Measurements from ENCODE around the gene SBNO2. TPM values are rescaled to one million over a fixed set of nuclear protein-coding genes. Genes with fewer than 3 reads are reported as not detected.

The SBNO2 gene
- total RNA-seq, 2 donors from 2014 or later, result 204 to 205 TPM

DNA sequence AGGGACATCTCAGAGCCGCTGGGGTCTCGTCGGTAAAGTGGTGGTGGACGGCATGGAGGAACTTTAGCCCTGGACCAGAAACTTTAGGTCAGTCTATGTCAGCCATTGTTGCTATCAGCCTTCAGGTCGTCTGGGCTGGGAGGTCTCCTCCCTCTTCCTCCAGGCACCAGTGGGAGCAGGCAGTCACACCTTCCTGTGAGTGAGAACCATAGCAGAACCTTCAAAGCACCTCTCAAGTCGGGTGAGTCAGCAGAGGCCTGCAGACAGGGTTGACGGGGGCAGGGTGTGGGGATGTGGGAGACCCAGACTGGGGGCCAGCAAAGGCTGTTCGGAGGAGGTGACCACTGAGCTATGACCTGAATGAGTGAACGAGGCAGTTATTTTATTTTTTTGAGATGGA lies 15.4 kb upstream of the SBNO2 start:
- DNase-seq (ENCODE audit: low spot score) (peak; percentile 79), ATAC-seq (peak; percentile 90 to 92)
- Mint-ChIP-seq H3K4me1 (ENCODE audit: low read depth in 2 of 2) (peaks cover 12 to 14% of the 10 kb centered on the region in 2 donors), H3K9me3 (no peaks in the 10 kb centered on the region), H3K27ac (peak overlapping the region; percentile 64 to 88), H3K36me3 (no peaks in the 10 kb centered on the region), H3K4me3 (peak overlapping the region; percentile 15), H3K27me3 (no peaks in the 10 kb centered on the region)

DNA sequence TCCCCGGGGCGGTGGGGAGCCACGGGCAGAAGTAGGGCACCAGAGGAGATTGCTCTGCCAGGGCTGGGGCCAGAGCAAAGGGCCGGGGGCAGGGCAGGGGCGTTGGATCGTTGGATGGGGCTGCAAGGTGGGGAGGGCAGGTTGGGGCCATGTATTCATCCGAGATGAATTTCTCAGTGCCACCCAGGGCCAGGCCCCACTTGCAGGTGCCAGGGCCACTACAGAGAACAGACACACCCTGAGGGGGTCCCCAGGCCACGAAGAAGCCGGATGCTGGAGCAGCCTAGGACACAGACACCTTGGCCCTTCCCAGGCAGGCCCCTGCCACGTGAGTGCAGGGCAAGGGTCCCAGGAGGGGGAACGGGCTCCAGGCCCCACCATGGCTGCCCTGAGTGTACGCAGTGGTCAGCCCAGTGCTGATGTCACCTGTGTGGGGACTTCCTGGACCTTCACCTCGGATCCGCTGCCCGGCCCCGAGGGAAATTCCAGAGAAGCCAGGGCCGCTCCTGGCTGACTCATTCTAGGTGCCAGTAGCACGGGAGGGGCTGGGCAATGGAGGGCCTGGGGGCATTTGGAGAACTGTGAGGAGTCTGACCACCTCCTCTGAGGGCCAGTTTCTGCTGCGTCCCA lies 9.6 kb upstream of the SBNO2 start:
- Mint-ChIP-seq H3K27ac (no peak overlapping the region), H3K4me3 (no peak overlapping the region)
- ATAC-seq, result no peak

DNA sequence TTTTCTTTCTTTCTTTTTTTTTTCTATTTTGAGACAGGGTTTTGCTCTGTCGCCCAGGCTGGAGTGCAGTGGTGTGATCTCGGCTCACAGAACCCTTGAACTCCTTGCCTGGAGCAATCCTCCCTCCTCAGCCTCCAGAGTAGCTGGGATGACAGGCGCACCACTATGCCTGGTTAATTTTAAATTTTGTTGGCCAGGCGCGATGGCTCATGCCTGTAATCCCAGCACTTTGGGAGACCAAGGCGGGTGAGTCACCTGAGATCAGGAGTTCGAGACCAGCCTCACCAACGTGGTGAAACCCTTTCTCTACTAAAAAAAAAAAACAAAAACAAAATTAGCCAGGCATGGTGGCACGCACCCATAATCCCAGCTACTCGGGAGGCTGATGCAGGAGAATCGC lies 8.7 kb upstream of the SBNO2 start:
- DNase-seq (ENCODE audit: low spot score) (no peak), ATAC-seq (no peak)
- H3K9me3 Mint-ChIP-seq, result no peaks in the 10 kb centered on the region
- H3K27ac Mint-ChIP-seq, result no peak overlapping the region
- peaks cover 9 to 12% of the 10 kb centered on the region in 2 donors for H3K4me1 Mint-ChIP-seq (ENCODE audit: low read depth in 2 of 2)
- H3K27me3 Mint-ChIP-seq, result peaks cover 12 to 17% of the 10 kb centered on the region in 2 donors
- H3K4me3 Mint-ChIP-seq, result no peak overlapping the region
- H3K36me3 Mint-ChIP-seq, result no peaks in the 10 kb centered on the region

More for the DNA sequence above, 9.6 kb upstream of the SBNO2 start:
- Mint-ChIP-seq H3K27me3 (peaks cover 12 to 17% of the 10 kb centered on the region in 2 donors), H3K4me1 (ENCODE audit: low read depth in 2 of 2) (peaks cover 9 to 12% of the 10 kb centered on the region in 2 donors), H3K9me3 (no peaks in the 10 kb centered on the region), H3K36me3 (no peaks in the 10 kb centered on the region)
- no peak for DNase-seq (ENCODE audit: low spot score)

DNA sequence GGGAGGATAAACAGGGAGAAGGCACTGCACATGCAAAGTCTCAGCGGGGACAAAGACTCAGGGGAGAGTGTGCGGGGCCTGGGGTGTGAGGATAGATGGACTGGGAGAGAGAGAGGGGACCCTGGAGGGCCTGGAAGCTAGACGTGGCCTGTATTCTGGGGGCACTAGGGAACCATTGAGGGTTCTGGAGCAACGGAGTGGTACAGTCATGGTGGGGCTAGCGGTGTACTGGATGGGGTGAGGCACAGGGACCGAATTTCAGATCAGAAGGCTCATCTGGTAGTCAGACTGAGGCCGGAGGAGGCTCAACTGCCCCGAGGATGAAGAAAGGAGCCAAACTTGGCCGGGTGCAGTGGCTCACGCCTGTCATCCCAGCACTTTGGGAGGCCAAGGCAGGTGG lies 8.0 kb upstream of the SBNO2 start:
- Mint-ChIP-seq H3K4me1 (ENCODE audit: low read depth in 2 of 2) (peaks cover 9 to 12% of the 10 kb centered on the region in 2 donors), H3K9me3 (no peaks in the 10 kb centered on the region), H3K36me3 (no peaks in the 10 kb centered on the region), H3K4me3 (no peak overlapping the region), H3K27ac (peak overlapping the region in 1 of 2 donors; percentile 20), H3K27me3 (peaks cover 12 to 17% of the 10 kb centered on the region in 2 donors)
- DNase-seq (ENCODE audit: low spot score) (no peak), ATAC-seq (no peak)

DNA sequence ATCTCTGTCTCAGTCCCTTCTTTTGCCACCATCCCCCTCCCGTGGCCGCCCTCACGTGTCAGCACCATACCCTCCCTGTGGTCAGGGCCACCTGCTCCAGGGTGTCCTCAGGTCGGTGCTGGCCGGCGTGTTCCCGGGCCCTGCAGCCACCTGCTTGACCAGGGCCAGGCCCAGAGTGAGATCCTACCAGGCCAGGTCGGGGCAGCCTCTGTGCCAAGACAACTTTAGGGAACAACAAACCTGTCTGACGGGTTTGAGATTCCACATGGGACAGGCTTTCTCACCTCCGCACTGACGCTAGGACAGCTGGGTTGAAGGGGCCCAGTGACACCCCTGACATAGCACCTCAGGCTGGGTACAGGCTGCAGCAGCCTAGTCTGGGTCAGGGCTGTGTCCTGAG lies 7.5 kb upstream of the SBNO2 start:
- Mint-ChIP-seq H3K27me3 (peaks cover 12 to 17% of the 10 kb centered on the region in 2 donors), H3K4me3 (no peak overlapping the region), H3K27ac (peak overlapping the region; percentile 0 to 20), H3K36me3 (no peaks in the 10 kb centered on the region), H3K4me1 (ENCODE audit: low read depth in 2 of 2) (peaks cover 9 to 12% of the 10 kb centered on the region in 2 donors), H3K9me3 (no peaks in the 10 kb centered on the region)
- no peak for DNase-seq (ENCODE audit: low spot score)
- peak in 1 of 2 donors; percentile 28 for ATAC-seq

DNA sequence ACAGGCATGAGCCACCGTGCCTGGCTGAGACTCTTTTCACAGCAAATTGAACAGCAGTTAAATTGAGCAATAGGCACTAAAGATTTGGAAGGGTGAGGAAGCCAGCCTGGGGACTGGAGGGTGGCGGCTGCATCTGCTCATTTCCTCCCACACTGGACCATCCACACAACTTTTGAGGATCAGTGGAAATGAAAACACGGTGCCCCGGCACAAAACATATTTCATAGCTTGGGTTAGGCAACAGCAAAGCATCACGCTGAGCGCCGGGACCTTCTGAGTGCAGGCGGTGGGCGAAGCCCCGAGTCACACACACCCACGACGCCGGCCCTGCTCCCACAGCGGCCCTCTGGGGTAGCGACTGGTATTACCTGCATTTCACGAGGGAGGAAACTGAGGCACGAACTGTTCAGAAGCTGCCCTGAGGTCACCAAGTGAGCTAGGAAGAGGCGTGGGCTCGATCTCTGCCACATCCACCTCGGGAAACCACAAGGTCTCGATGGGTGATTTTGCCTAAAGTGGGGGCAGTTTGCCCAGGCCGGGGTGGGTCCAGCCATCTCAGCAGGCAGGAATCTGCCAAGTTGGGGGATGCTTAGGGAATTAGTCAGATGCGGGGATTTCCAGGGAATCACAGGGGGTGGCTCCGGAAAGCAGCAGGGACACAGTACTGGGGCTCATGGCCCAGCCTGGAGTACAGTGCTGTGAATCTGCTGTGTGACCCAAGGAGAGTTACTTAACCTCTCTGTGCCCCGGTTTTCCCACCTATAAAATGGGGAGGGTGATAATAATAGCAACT lies 3.5 kb upstream of the SBNO2 start:
- H3K27ac Mint-ChIP-seq, result no peak overlapping the region
- peaks cover 12 to 20% of the 10 kb centered on the region in 2 donors for H3K4me1 Mint-ChIP-seq (ENCODE audit: low read depth in 2 of 2)
- H3K4me3 Mint-ChIP-seq, result no peak overlapping the region
- no peaks in the 10 kb centered on the region for H3K36me3 Mint-ChIP-seq
- peaks cover 12 to 17% of the 10 kb centered on the region in 2 donors for H3K27me3 Mint-ChIP-seq
- no peaks in the 10 kb centered on the region for H3K9me3 Mint-ChIP-seq
- ATAC-seq, result no peak
- no peak for DNase-seq (ENCODE audit: low spot score)

DNA sequence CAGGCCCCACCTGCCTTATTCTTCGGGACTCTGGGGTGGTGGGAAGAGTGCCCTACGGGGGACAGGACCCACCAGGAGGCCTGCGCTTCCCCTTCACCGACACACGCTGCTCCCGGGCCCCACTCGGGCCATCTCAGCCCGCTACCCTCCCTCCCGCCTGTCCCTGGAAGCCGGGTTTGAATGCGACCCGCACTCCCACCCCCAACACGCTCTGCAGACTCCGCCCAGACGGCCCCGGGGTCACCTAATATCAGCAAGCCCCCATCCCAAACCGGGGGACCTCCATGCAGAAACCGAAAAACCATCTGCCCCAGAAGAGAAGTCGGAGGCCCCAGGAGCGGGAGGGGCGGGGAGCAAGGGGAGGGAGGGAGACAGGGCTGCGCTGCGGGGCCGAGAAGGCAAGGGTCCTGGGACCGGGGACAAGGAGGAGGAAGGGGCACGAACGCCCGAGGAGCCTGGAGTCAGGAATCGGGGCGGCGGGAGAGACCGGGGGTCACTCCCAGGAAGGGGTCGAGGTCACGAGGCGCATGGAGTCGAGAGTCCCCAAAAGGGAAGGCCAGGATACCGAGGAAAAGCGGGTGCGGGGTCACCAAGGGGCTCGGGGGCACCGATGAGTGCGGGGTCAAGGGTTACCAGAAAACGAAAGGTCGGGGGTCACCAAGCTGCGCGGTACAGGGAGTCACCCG lies 766 bp downstream of the SBNO2 start:
- Mint-ChIP-seq H3K27me3 (no peaks in the 10 kb centered on the region), H3K27ac (peak overlapping the region; percentile 81 to 88), H3K9me3 (no peaks in the 10 kb centered on the region), H3K36me3 (peaks cover 7% of the 10 kb centered on the region), H3K4me1 (ENCODE audit: low read depth in 2 of 2) (peaks cover 20 to 31% of the 10 kb centered on the region in 2 donors), H3K4me3 (peak overlapping the region; percentile 90)
- DNase-seq (ENCODE audit: low spot score) (no peak), ATAC-seq (peak; percentile 54 to 58)

DNA sequence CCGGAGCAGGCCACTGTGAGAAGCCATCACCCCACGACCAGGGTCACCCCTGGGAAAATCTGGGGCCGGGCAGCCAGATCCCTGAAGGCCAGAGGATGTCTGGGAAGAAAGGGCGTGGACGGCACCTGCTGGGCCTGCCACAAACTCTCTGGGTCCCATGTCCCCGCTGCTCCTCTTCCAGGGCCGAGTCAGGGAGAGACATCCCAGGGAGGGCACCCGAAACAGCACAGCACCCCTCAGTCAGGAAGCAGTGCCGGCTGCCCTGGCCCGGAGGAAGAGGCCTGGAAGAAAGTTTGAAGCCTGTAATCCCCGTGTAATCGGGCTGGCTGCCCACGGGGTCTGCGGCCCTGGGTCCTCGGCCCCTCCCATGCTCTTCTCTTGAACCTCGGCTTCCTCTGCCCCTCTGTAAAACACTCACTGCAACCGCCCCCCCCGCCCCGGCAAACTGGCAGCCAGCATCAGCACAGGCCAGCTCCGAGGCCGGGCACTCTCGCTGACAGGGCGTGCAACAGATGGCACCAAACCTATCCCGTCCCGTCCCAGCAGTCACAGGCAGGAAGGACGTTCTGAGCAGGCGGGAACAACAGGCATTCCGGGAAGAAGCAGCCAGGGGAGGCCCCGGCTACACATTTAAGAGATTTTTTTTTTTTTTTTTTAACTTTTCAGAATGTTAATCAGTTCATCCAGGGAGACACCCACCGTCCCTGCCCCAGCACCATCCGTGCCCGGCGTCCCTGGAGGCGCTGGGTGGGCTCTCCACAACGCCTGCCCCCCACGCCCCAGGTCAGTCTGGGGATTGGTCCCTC lies 1.5 kb downstream of the SBNO2 start:
- Mint-ChIP-seq H3K27me3 (no peaks in the 10 kb centered on the region), H3K27ac (peak overlapping the region; percentile 81 to 88), H3K9me3 (no peaks in the 10 kb centered on the region), H3K4me3 (peak overlapping the region; percentile 90), H3K4me1 (ENCODE audit: low read depth in 2 of 2) (peaks cover 20 to 31% of the 10 kb centered on the region in 2 donors), H3K36me3 (peaks cover 7% of the 10 kb centered on the region)
- ATAC-seq (no peak), DNase-seq (ENCODE audit: low spot score) (no peak)

DNA sequence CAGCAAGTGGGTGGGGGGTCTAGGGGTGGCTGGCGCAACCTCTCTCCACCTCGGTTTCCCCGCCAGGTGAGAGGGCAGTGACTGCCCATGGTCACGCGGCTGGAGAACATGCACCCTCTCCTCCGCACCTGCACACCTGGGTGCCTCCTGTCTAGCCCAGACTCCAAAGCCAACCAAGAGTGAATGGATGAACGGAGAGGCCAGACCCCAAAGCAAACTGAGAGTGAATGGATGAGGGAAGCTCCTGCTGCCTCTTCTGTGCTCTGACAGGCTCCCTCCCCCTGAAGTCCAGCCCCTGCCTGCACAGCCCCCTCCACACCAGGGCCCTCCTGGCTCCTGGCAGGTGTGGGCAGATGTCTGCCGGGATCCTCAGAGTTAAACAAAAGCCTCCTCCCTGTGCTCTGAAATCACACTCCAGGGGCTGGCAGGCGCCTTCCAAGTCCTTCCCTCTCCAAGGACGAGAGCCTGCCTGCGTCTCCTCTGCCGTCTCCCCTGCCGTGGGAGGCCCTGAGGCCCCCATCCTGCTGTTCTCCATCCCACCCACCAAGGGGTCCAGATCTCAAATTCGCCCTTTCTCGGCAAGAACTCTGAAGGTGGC lies 2.2 kb downstream of the SBNO2 start:
- peaks cover 20 to 31% of the 10 kb centered on the region in 2 donors for H3K4me1 Mint-ChIP-seq (ENCODE audit: low read depth in 2 of 2)
- H3K27ac Mint-ChIP-seq, result peak overlapping the region in 1 of 2 donors; percentile 41
- H3K4me3 Mint-ChIP-seq, result peak overlapping the region; percentile 90

DNA sequence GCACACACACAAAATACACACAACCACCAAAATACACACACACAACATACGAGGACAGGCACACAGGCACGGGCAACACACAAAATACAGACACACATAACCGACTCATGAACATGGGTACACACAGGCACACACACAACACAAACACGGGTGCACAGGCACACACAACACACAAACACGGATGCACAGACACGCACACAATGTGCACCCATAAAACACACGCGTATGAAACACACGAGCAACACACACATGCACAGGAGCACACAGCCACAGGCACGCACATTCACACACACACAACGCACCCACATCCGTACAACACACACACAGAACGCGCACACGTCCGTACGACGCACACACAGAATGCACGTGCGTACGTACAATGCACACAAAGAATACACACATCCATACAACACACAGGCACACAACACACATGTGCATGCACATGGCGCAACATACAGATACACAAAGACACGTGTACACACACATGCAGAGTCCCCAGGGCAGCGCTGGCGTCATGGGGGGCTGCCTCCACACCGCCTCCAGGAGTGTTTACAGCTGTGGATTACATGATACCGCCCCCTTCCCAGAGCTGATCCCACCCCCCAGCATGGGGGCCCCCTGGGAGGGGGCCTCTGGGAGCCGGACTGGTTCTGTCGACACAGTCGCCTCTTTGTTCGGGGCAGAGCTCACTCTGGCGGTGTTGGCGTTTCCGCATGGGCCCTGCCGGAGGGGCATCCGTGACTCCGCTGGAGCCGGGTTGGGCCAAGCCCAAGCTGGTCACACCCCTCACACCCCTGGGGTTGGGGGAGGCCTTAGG lies 2.9 kb downstream of the SBNO2 start:
- DNase-seq (ENCODE audit: low spot score) (no peak), ATAC-seq (no peak)
- Mint-ChIP-seq H3K9me3 (no peaks in the 10 kb centered on the region), H3K4me1 (ENCODE audit: low read depth in 2 of 2) (peaks cover 20 to 31% of the 10 kb centered on the region in 2 donors), H3K4me3 (peak overlapping the region; percentile 47), H3K36me3 (peaks cover 7% of the 10 kb centered on the region), H3K27ac (peak overlapping the region in 1 of 2 donors; percentile 5), H3K27me3 (no peaks in the 10 kb centered on the region)

More for the DNA sequence above, 2.2 kb downstream of the SBNO2 start:
- H3K9me3 Mint-ChIP-seq, result no peaks in the 10 kb centered on the region
- ATAC-seq, result no peak
- peaks cover 7% of the 10 kb centered on the region for H3K36me3 Mint-ChIP-seq
- no peak for DNase-seq (ENCODE audit: low spot score)
- H3K27me3 Mint-ChIP-seq, result no peaks in the 10 kb centered on the region

DNA sequence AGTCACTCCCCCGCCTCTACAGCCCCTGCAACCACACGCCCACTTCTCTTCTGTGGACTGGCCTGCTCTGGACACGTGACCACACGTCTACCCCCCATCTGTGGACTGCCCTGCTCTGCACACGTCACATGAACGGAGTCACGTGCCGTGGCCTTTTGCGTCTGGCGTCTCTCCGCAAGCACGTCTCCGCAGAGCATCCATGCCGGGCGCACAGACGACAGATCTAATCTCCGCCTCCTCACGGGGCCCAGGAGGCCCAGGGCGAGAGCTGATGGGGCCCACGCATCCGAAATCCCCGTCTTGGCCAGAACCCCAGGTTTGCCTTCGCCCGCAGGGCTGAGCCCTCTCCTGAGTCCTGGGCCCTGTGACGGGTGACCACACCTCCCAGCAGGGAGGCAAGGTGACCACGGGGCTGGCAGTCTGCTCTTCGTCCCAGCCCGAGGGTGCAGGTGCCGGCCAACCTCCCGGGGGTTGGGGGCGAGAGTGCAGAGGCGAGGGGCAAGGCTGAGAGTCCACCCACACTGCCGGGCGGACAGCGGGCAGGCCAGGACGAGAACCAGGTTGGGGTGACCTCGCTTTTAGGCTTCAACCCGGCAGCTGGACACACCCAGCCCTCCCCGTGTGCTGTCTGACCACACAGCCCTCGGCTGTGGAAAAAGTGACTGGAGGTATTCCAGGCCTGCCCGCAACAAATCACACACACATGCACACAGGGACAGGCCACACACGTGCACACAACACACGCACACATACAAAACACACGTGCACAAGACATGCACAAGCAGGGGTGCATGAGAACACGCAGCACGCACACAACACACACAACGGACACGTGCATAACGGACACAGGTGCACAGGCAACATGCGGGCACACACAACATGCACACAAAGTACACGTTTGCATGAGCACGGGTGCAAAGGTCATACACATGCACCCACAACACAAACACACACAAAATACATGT lies 3.9 kb downstream of the SBNO2 start:
- Mint-ChIP-seq H3K27me3 (no peaks in the 10 kb centered on the region), H3K9me3 (no peaks in the 10 kb centered on the region), H3K4me1 (ENCODE audit: low read depth in 2 of 2) (peaks cover 20 to 27% of the 10 kb centered on the region in 2 donors), H3K4me3 (peak overlapping the region; percentile 47), H3K27ac (peak overlapping the region; percentile 5 to 62), H3K36me3 (peaks cover 7% of the 10 kb centered on the region)
- no peak for DNase-seq (ENCODE audit: low spot score)
- ATAC-seq, result no peak

Measured in natural killer cell treated with Interleukin-12 subunit alpha and Interleukin-12 subunit beta and Interleukin-15 and Interleukin-18, amount 100 ng/mL, for 72 hours (primary cell).